ENCODE measurements around the gene SLC9A3. TPM values are rescaled to one million over a fixed set of nuclear protein-coding genes. Genes with fewer than 3 reads are reported as not detected.
A peak's percentile ranks its signal among the peaks of the same experiment; 100 is the strongest.

Gene SLC9A3
- total RNA-seq (1 to 10 TPM in 2 of 4 donors, under 1 TPM in 2; 0.81 to 1.7 (median 1.0) TPM), polyA plus RNA-seq (1 to 10 TPM; 1.2 to 1.7 (median 1.6) TPM)
- long read RNA-seq, donor 1, partial matches to known transcripts = 0 of 12 reads
- long read RNA-seq, donor 1, other reads (novel, unspliced or antisense) = 12 of 12 reads
- long read RNA-seq, donor 2 = 0 reads

GRCh38 chr5:524234-524972, at the start of gene SLC9A3:
Gene SLC9A3 (minus strand): TSS chr5:524449.
- Histone ChIP-seq H3K4me1 (no peaks in the 10 kb centered on the region), H3K27me3 (ENCODE audit: insufficient read depth in 3 of 3, low read length in 2 of 3) (peaks cover 0 to 97% (median 32%) of the 10 kb centered on the region in 3 donors), H3K36me3 (ENCODE audit: insufficient read depth in 1 of 2, low read depth in 1 of 2) (no peaks in the 10 kb centered on the region), H3K9me3 (no peaks in the 10 kb centered on the region), H3K4me3 (peak within 1 kb of the TSS; percentile 25), H3K27ac (no peak within 1 kb of the TSS)
- intact Hi-C loops (cut with DNase I) = no loop called here
- ATAC-seq (no peak), DNase-seq (no peak)
- 2 to 5% (median 3%) methylated on average over 34 to 89 of the region's 89 CpGs for WGBS, 3 donors
- no peak for TF ChIP-seq CTCF (IDR thresholded peaks at IDR 0.05)

GRCh38 chr5:573976-574375, 49.7 kb upstream of the SLC9A3 start:
- H3K27ac ChIP-seq = no peak overlapping the region
- H3K36me3 ChIP-seq (ENCODE audit: insufficient read depth in 1 of 2, low read depth in 1 of 2) = no peaks in the 10 kb centered on the region
- intact Hi-C loops (cut with DNase I) = no loop called here
- ATAC-seq (no peak), DNase-seq (no peak)
- no peaks in the 10 kb centered on the region for H3K4me1 ChIP-seq
- H3K9me3 ChIP-seq = no peaks in the 10 kb centered on the region
- no peak overlapping the region for H3K4me3 ChIP-seq
- WGBS, 3 donors = 22 to 28% (median 26%) methylated on average over 14 to 16 of the region's 16 CpGs
- TF ChIP-seq CTCF (IDR thresholded peaks at IDR 0.05) = no peak
- H3K27me3 ChIP-seq (ENCODE audit: insufficient read depth in 3 of 3, low read length in 2 of 3) = peaks cover 0 to 34% (median 17%) of the 10 kb centered on the region in 3 donors

- H3K36me3 ChIP-seq (ENCODE audit: insufficient read depth in 1 of 2, low read depth in 1 of 2) = no peaks in the 10 kb centered on the region
- H3K27ac ChIP-seq = no peak overlapping the region
- DNase-seq (no peak), ATAC-seq (no peak)
- intact Hi-C loops (cut with DNase I) = no loop called here
- no peaks in the 10 kb centered on the region for H3K9me3 ChIP-seq
- peaks cover 0 to 39% (median 18%) of the 10 kb centered on the region in 3 donors for H3K27me3 ChIP-seq (ENCODE audit: insufficient read depth in 3 of 3, low read length in 2 of 3)
- H3K4me3 ChIP-seq = no peak overlapping the region
- 85 to 89% (median 88%) methylated on average over 12 of the region's 12 CpGs for WGBS, 3 donors
- no peak for TF ChIP-seq CTCF (IDR thresholded peaks at IDR 0.05)
- H3K4me1 ChIP-seq = no peaks in the 10 kb centered on the region
Observed at GRCh38 chr5:573206-573605, 49.0 kb upstream of the SLC9A3 start.

- ATAC-seq (no peak), DNase-seq (no peak)
- no peaks in the 10 kb centered on the region for H3K4me1 ChIP-seq
- 43 to 47% (median 46%) methylated on average over 14 of the region's 14 CpGs for WGBS, 3 donors
- no peaks in the 10 kb centered on the region for H3K36me3 ChIP-seq (ENCODE audit: insufficient read depth in 1 of 2, low read depth in 1 of 2)
- peaks cover 0 to 46% (median 19%) of the 10 kb centered on the region in 3 donors for H3K27me3 ChIP-seq (ENCODE audit: insufficient read depth in 3 of 3, low read length in 2 of 3)
- no peak overlapping the region for H3K27ac ChIP-seq
- H3K9me3 ChIP-seq = no peaks in the 10 kb centered on the region
- intact Hi-C loops (cut with DNase I) = no loop called here
- no peak overlapping the region for H3K4me3 ChIP-seq
- TF ChIP-seq CTCF (IDR thresholded peaks at IDR 0.05) = no peak
Observed at GRCh38 chr5:572398-573019, 48.3 kb upstream of the SLC9A3 start.

Measured in psoas muscle (tissue), 8 donors.